OCI-LY3 (cell line): ENCODE data around the gene TPI1.

Source experiments
- CTCF ChIP-seq: fragments of 200-600, 300-600 bp; sonication (generic); IDR thresholded peaks from 2 replicates; pipeline ENCODE4 v1.5.1; 2014; ENCODE audit warnings: antibody characterized with exemption, low read length, low read depth
- EZH2phosphoT487 ChIP-seq: fragments of 200-600 bp; shearing (Covaris generic); IDR thresholded peaks from 2 replicates; pipeline ENCODE4 v1.6.1; 2018; ENCODE audit warnings: antibody characterized with exemption, mixed run types, low read depth

GRCh38 chr12:6867413-6868210, at the start of gene TPI1:
- no peak for TF ChIP-seq CTCF
- no peak for TF ChIP-seq EZH2phosphoT487
